IMR-90 (cell line): ENCODE data around the gene LRRC10. TPM values are rescaled to one million over a fixed set of nuclear protein-coding genes. Genes with fewer than 3 reads are reported as not detected.

Experiments
- ATAC-seq: fragments of 200-7000 bp; cut with Tn5 transposase; 2 replicates; pipeline ENCODE4 v1.9.1; 2020; ENCODE audit warnings: low read depth, mild to moderate bottlenecking, moderate library complexity
- BruUV-seq: library from RNA; stranded (reverse); fragments of 400-500 nt; replicated peaks from 2 replicates; lab custom pipeline; 2021; lab: Mats Ljungman, UMichigan
- CTCF ChIA-PET: fragments of 300-600 bp; formaldehyde crosslinking; extraction: SDS; loops from one replicate; lab custom pipeline; 2021; ENCODE audit warnings: antibody characterized with exemption; lab: Yijun Ruan, JAX
- POLR2A ChIA-PET: fragments of 300-600 bp; sonication (Branson Sonifier 250); formaldehyde crosslinking; loops from one replicate; lab custom pipeline; 2022; ENCODE audit warnings: antibody characterized with exemption; ENCODE audit not compliant: unreplicated experiment; lab: Charles Lee
- DNase-seq: peaks from one replicate; pipeline ENCODE4 v3.0.0; 2013
- H2AFZ ChIP-seq: replicated peaks from 2 replicates; pipeline ENCODE3; 2013; ENCODE audit warnings: low read length, mild to moderate bottlenecking; ENCODE audit not compliant: poor library complexity
- H2AK5ac ChIP-seq: 2 replicates; pipeline ENCODE4 v1.6.1; 2013; ENCODE audit warnings: low read depth, low read length, inconsistent platforms
- H2AK9ac ChIP-seq: replicated peaks from 2 replicates; pipeline ENCODE3; 2013; ENCODE audit warnings: mild to moderate bottlenecking, low read depth, low read length, moderate library complexity; ENCODE audit not compliant: poor library complexity
- H2BK120ac ChIP-seq: 2 replicates; pipeline ENCODE4 v1.6.1; 2013; ENCODE audit warnings: low read depth, low read length, inconsistent platforms
- H2BK15ac ChIP-seq: 3 replicates; pipeline ENCODE4 v1.6.1; 2013; ENCODE audit warnings: low read depth, low read length, inconsistent platforms
- H2BK20ac ChIP-seq: 2 replicates; pipeline ENCODE4 v1.6.1; 2013; ENCODE audit warnings: low read depth, mild to moderate bottlenecking, inconsistent platforms, low read length, moderate library complexity
- H2BK5ac ChIP-seq: 2 replicates; pipeline ENCODE4 v1.6.1; 2013; ENCODE audit warnings: mild to moderate bottlenecking, low read depth, low read length, inconsistent platforms; ENCODE audit not compliant: poor library complexity, severe bottlenecking
- H3K14ac ChIP-seq: replicated peaks from 2 replicates; pipeline ENCODE4 v1.6.1; 2013; ENCODE audit warnings: low read depth, low read length, inconsistent platforms
- H3K18ac ChIP-seq: 2 replicates; pipeline ENCODE4 v1.6.1; 2013; ENCODE audit warnings: low read depth, low read length, control low read depth
- H3K23ac ChIP-seq: 2 replicates; pipeline ENCODE4 v1.6.1; 2013; ENCODE audit warnings: low read depth, low read length, inconsistent platforms
- H3K27ac ChIP-seq: 2 replicates; pipeline ENCODE4 v1.5.1; 2013; ENCODE audit warnings: mild to moderate bottlenecking, control low read depth, low read length; ENCODE audit not compliant: insufficient read depth
- H3K27me3 ChIP-seq: 2 replicates; pipeline ENCODE4 v1.6.1; 2013; ENCODE audit warnings: low read length; ENCODE audit not compliant: control insufficient read depth, insufficient read depth
- H3K36me3 ChIP-seq: 2 replicates; pipeline ENCODE4 v1.6.1; 2013; ENCODE audit warnings: low read length, mixed read lengths; ENCODE audit not compliant: control insufficient read depth, insufficient read depth
- H3K4ac ChIP-seq: 2 replicates; pipeline ENCODE4 v1.6.1; 2013; ENCODE audit warnings: low read depth, low read length, inconsistent platforms
- H3K4me1 ChIP-seq: 2 replicates; pipeline ENCODE4 v1.6.1; 2013; ENCODE audit warnings: low read length, mixed read lengths; ENCODE audit not compliant: control insufficient read depth, insufficient read depth
- H3K4me2 ChIP-seq: 2 replicates; pipeline ENCODE4 v1.6.1; 2013; ENCODE audit warnings: low read depth, mild to moderate bottlenecking, control low read depth, low read length, moderate library complexity
- H3K4me3 ChIP-seq: 2 replicates; pipeline ENCODE4 v1.5.1; 2013; ENCODE audit warnings: low read depth, mild to moderate bottlenecking, control low read depth, low read length, moderate library complexity; ENCODE audit not compliant: insufficient read depth
- H3K56ac ChIP-seq: 2 replicates; pipeline ENCODE4 v1.6.1; 2013; ENCODE audit warnings: low read length, inconsistent platforms; ENCODE audit not compliant: insufficient read depth; ENCODE audit errors: extremely low read depth
- H3K79me1 ChIP-seq, 2 experiments: 2 replicates each; pipeline ENCODE4 v1.6.1; 2013; ENCODE audit warnings: low read length in 2 of 2, inconsistent platforms in 1 of 2, low read depth in 1 of 2
- H3K9ac ChIP-seq: 2 replicates; pipeline ENCODE4 v1.6.1; 2013; ENCODE audit warnings: low read depth, low read length, control low read depth
- H3K9me1 ChIP-seq: 2 replicates; pipeline ENCODE4 v1.6.1; 2013; ENCODE audit warnings: low read length, inconsistent platforms; ENCODE audit not compliant: insufficient read depth
- H3K9me3 ChIP-seq: 2 replicates; pipeline ENCODE4 v1.6.1; 2013; ENCODE audit warnings: low read length; ENCODE audit not compliant: control insufficient read depth, insufficient read depth
- H4K20me1 ChIP-seq: 2 replicates; pipeline ENCODE4 v1.6.1; 2013; ENCODE audit warnings: low read length, inconsistent platforms; ENCODE audit not compliant: insufficient read depth
- H4K5ac ChIP-seq: 2 replicates; pipeline ENCODE4 v1.6.1; 2013; ENCODE audit warnings: mild to moderate bottlenecking, low read depth, low read length, control low read depth
- H4K8ac ChIP-seq, 2 experiments: 2 replicates each; pipeline ENCODE4 v1.6.1; 2013; ENCODE audit warnings: low read depth in 2 of 2, low read length in 2 of 2, control low read depth in 1 of 2, inconsistent platforms in 1 of 2
- H4K91ac ChIP-seq: 2 replicates; pipeline ENCODE4 v1.6.1; 2013; ENCODE audit warnings: low read depth, low read length, inconsistent platforms; ENCODE audit not compliant: insufficient read depth
- BHLHE40 ChIP-seq: fragments of 150-350 bp; IDR thresholded peaks from 2 replicates; pipeline ENCODE4 v1.6.1; 2016; ENCODE audit warnings: mild to moderate bottlenecking, low read depth, low read length
- CEBPB ChIP-seq: IDR thresholded peaks from 2 replicates; pipeline ENCODE4 v1.6.1; 2012; ENCODE audit warnings: low read depth, low read length, improper control_type of control experiment
- CHD1 ChIP-seq: IDR thresholded peaks from 2 replicates; pipeline ENCODE4 v1.6.1; 2012; ENCODE audit warnings: low read depth, low read length, improper control_type of control experiment
- CTCF ChIP-seq: conservative IDR thresholded peaks from 2 replicates; pipeline ENCODE4 v1.5.1; 2012; ENCODE audit warnings: mild to moderate bottlenecking, low read depth, low read length, improper control_type of control experiment
- ELK1 ChIP-seq: fragments of 150-350 bp; IDR thresholded peaks from 2 replicates; pipeline ENCODE4 v1.6.1; 2016; ENCODE audit warnings: low read depth, mild to moderate bottlenecking, low read length, moderate library complexity, borderline replicate concordance
- MAFK ChIP-seq: IDR thresholded peaks from 2 replicates; pipeline ENCODE4 v1.6.1; 2012; ENCODE audit warnings: low read depth, low read length, improper control_type of control experiment
- MAZ ChIP-seq: IDR thresholded peaks from 2 replicates; pipeline ENCODE4 v1.6.1; 2012; ENCODE audit warnings: low read depth, mild to moderate bottlenecking, low read length, improper control_type of control experiment, moderate library complexity, borderline replicate concordance
- MXI1 ChIP-seq: IDR thresholded peaks from 2 replicates; pipeline ENCODE4 v1.6.1; 2012; ENCODE audit warnings: low read depth, mild to moderate bottlenecking, low read length, moderate library complexity, borderline replicate concordance
- NFE2L2 ChIP-seq: fragments of 150-350 bp; IDR thresholded peaks from 2 replicates; pipeline ENCODE4 v1.6.1; 2016; ENCODE audit warnings: low read depth, mild to moderate bottlenecking, low read length
- POLR2A ChIP-seq: IDR thresholded peaks from 2 replicates; pipeline ENCODE4 v1.6.1; 2012; ENCODE audit warnings: mild to moderate bottlenecking, low read depth, low read length
- RAD21 ChIP-seq: IDR thresholded peaks from 2 replicates; pipeline ENCODE4 v1.6.1; 2012; ENCODE audit warnings: low read length, improper control_type of control experiment
- RCOR1 ChIP-seq: IDR thresholded peaks from 2 replicates; pipeline ENCODE4 v1.6.1; 2012; ENCODE audit warnings: mild to moderate bottlenecking, low read length, improper control_type of control experiment; ENCODE audit not compliant: insufficient replicate concordance
- RFX5 ChIP-seq: IDR thresholded peaks from 2 replicates; pipeline ENCODE4 v1.8.0; 2012; ENCODE audit warnings: low read depth, mild to moderate bottlenecking, low read length, moderate library complexity
- SMC3 ChIP-seq: fragments of 150-350 bp; IDR thresholded peaks from 2 replicates; pipeline ENCODE4 v1.6.1; 2016; ENCODE audit warnings: low read depth, mild to moderate bottlenecking, antibody characterized with exemption, low read length, moderate library complexity
- USF2 ChIP-seq: fragments of 150-350 bp; IDR thresholded peaks from 2 replicates; pipeline ENCODE4 v1.6.1; 2017; ENCODE audit warnings: mild to moderate bottlenecking, antibody characterized with exemption, low read length, low read depth
- dilution Hi-C: fragments of 300-500 bp; cut with HindIII; formaldehyde crosslinking; loops from one replicate; pipeline ENCODE4 v1.14.3; 2018; ENCODE audit warnings: low sequenced_read_pairs; ENCODE audit not compliant: unreplicated experiment
- in situ Hi-C: fragments of 300-500 bp; cut with MboI; formaldehyde crosslinking; loops from 3 replicates; pipeline ENCODE4 v1.14.3; 2019; ENCODE audit warnings: low sequenced_read_pairs, inconsistent platforms, mixed read lengths
- intact Hi-C: fragments of 100-400 bp; cut with micrococcal nuclease; formaldehyde crosslinking; loops from 2 replicates; pipeline ENCODE4 v1.10.0; 2022
- polyA plus RNA-seq, 3 experiments: library from polyadenylated mRNA; depleted of rRNA; stranded (reverse); fragments of >200 nt; gene quantifications; 2 replicates each; pipeline ENCODE4 v1.2.3, GENCODE V29; 2012; ENCODE audit warnings: low replicate concordance in 1 of 3
- total RNA-seq: library from RNA; depleted of rRNA; stranded (reverse); fragments of >200 nt; gene quantifications from 2 replicates; pipeline ENCODE4 v1.2.3, GENCODE V29; 2012

LRRC10 gene
- total and polyA plus RNA-seq, 2 of the 4 experiments (the other 2 are of a cell fraction), result not detected

GRCh38 chr12:69613351-69613750, 2.6 kb upstream of the LRRC10 start:
- Histone ChIP-seq H2AFZ (no peak overlapping the region), H2BK20ac (no peak overlapping the region), H3K9me3 (no peaks in the 10 kb centered on the region), H3K4ac (no peak overlapping the region), H3K18ac (no peak overlapping the region), H3K4me2 (no peak overlapping the region), H2AK9ac (no peak overlapping the region), H3K4me1 (no peaks in the 10 kb centered on the region), H2BK120ac (no peak overlapping the region), H3K4me3 (no peak overlapping the region), H2BK5ac (no peak overlapping the region), H3K14ac (no peak overlapping the region), H3K79me1 (no peaks in the 10 kb centered on the region), H3K56ac (no peak overlapping the region), H3K23ac (no peak overlapping the region), H3K27ac (no peak overlapping the region), H3K9me1 (no peaks in the 10 kb centered on the region), H2BK15ac (no peak overlapping the region), H4K8ac (no peak overlapping the region), H2AK5ac (no peak overlapping the region), H3K36me3 (no peaks in the 10 kb centered on the region), H3K9ac (no peak overlapping the region), H4K91ac (no peak overlapping the region), H4K5ac (no peak overlapping the region), H3K27me3 (peaks cover 12% of the 10 kb centered on the region), H4K20me1 (no peaks in the 10 kb centered on the region)
- intact Hi-C loops, result loop anchor here (5.0 kb wide), 1 partner anchor 49 kb away; no protein-coding TSS in a partner anchor
- ATAC-seq (no peak), DNase-seq (no peak)
- TF ChIP-seq MAZ (no peak), BHLHE40 (no peak), ELK1 (no peak), MXI1 (no peak), SMC3 (no peak), POLR2A (no peak), NFE2L2 (no peak), CHD1 (no peak), MAFK (no peak), USF2 (no peak), CEBPB (no peak), RCOR1 (no peak), CTCF (no peak), RFX5 (no peak), RAD21 (no peak)
- in situ Hi-C loops, result no loop called here
- POLR2A ChIA-PET, result no interaction called here
- dilution Hi-C loops, result no loop called here
- CTCF ChIA-PET, result no interaction called here
- BruUV-seq, result no TSS peak
